C4-2B (cell line): ENCODE results near the gene PIK3C2G.

Experiments used
- CTCF ChIP-seq: fragments of 450-650 bp; conservative IDR thresholded peaks from 2 replicates; pipeline ENCODE4 v1.5.1; 2017; ENCODE audit warnings: mild to moderate bottlenecking
- ZFX ChIP-seq: fragments of 450-650 bp; IDR thresholded peaks from 2 replicates; pipeline ENCODE4 v1.6.1; 2017

- TF ChIP-seq CTCF (no peak), ZFX (no peak)
Measured at GRCh38 chr12:18257251-18257650, 4.1 kb upstream of the PIK3C2G start.
